ENCODE results near the gene ZFHX3.

DNA sequence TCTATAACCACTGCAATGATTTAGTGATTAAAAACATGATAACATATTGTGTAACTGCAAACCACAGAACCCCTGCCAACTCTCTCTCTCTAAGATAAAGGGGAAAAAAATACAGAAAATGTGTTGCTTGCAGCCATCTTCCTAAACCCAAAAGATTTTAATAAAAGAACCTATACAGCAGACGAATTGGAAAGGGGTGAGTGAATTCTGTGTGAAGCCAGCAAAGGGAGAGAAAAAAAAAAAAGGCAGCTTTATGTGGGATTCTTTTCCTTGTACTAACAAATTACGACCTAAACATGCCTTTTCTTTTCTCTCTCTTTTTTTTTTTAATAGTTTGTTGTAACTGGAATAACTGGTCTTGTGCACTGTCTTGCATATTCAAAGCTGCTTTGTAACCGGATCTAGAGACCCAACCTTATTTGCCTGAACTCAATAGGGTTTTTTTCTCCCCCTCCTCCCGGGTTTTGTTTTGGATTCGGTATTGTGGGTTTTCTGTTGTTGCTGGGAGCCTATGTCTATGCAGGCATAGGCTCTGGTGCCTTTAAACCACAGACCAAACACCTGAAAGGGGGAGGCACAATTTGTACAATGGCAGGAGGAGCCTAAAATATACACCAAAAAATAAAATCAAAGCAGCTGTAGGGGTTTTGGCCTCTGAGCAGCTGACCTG, 7.0 kb upstream of the ZFHX3 start:
- TF ChIP-seq, protein P1, sequence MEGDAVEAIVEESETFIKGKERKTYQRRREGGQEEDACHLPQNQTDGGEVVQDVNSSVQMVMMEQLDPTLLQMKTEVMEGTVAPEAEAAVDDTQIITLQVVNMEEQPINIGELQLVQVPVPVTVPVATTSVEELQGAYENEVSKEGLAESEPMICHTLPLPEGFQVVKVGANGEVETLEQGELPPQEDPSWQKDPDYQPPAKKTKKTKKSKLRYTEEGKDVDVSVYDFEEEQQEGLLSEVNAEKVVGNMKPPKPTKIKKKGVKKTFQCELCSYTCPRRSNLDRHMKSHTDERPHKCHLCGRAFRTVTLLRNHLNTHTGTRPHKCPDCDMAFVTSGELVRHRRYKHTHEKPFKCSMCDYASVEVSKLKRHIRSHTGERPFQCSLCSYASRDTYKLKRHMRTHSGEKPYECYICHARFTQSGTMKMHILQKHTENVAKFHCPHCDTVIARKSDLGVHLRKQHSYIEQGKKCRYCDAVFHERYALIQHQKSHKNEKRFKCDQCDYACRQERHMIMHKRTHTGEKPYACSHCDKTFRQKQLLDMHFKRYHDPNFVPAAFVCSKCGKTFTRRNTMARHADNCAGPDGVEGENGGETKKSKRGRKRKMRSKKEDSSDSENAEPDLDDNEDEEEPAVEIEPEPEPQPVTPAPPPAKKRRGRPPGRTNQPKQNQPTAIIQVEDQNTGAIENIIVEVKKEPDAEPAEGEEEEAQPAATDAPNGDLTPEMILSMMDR (IDR thresholded peaks at IDR 0.05) = no peak
- no peak for TF ChIP-seq POLR2A (IDR thresholded peaks at IDR 0.05)

Data from heart left ventricle (tissue), 13 donors.